GM18511 (cell line): ENCODE results near the gene STK16.

ENCODE experiments used
- ATAC-seq: cut with Tn5 transposase; IDR thresholded peaks from one replicate; pipeline ENCODE4 v1.9.1; 2021; ENCODE audit warnings: mild to moderate bottlenecking, moderate library complexity; ENCODE audit not compliant: unreplicated experiment

STK16 gene

DNA sequence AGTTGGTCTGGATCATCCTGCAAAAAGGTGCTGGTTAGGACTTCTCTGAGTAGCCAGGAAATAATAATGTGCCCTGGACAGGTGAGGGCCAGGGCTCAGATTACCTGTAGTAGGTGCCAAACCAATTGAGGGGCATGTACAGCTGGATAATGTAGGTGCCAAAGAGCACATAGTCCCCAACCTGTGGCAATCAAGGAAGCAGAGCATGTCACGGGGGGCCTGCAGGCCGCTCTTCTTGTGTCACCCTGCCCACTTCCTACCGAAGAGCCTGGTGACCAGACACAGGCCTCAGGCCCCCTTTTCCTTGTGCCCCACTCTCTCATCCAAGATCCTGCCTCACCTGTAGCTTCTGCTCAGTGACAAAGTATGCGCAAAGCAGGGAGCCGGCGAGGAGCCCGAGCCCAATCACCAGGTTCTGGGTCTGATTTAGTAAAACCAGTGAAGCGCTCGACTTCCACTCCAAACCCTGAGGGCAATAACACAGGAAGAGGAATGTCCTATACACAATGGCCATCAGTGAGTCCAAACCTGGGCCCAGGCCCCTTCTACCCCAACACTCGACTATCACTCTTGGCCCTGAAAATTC, 31.7 kb upstream of the STK16 start:
- no peak for ATAC-seq

DNA sequence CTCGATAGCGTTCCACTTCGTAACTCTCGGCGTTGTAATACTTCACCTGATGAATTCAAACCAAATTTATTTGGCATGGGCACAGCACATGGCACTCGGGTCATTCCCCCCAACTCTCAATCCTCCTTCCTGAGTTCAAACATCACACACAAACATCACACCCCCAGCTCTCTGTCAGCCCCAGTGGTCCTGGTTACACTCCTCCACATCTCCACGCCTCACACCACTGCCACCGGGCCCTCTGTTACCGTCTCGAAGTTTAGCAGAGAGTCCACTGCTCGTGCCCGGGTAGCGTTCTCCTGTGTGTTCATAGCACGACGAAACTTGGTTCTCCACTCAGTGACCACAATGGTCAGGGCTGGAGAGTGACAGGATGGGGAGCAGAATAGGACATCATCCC, 31.1 kb upstream of the STK16 start:
- no peak for ATAC-seq

DNA sequence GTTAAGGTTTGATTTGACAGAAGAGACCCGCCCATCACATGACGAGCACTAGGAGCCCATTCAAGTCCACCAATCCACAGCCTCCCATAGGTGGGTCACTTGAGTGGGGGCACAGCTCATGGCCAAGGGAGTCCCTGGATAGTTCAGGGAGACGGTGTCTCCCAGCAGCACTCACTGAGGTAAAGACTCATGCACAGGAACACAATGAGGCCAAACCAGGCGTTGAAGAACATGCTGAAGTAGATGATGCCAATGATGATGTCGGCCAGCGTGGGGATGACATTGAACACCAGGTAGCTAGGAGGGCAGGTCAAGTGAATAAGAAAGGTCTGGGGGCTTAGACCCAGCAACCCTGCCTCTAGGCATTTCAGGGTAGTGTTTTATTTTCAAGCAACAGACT, 30.5 kb upstream of the STK16 start:
- no peak for ATAC-seq

DNA sequence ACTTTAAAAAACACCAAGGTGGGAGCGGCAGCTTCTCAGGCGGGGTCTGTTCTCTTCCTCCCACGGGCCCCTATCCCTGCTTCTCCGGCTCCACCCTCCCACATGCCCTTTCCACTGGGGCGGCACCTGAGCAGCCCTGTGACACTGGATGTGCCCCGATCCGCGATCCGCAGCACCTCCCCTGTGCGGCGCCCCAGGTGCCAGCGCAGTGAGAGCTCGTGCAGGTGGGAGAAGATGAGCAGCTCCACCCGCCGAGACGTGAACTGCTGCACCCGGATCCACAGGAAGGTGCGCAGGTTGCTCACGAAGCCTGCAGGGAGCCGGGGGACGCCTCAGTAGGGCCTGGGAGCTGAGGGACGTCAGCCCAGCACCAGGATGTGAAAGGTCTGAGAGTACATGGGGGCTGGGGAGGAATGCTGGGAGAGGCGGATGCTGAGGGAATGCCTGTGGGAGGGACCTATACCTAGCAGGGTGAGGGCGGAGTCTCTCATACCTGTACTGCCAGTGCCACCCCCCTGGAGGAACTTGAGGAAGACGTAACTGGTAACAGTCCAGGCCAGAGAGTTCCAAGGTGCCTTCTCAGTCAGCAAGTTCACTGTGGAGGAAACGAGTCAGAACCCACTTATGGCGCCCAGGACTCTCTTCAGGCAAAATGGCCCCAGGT, 29.3 kb upstream of the STK16 start:
- no peak for ATAC-seq

DNA sequence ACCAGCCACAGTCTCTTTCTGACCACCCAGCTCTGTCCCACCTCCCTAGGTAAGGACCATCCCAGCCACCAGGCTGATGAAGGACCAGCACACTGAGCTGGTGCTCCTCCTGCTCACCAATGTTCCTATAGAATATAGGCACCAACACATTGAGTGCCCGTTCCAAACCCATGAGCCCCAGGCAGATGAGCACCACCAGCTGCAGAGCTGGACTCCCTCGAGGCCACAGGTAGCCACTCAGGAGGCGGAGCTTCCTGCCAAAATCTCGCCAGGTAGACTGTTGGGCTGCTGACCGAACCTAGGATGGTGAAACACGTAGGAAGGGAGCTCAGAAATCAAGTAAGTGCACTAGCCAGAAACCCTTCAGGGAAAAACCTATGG, 28.8 kb upstream of the STK16 start:
- ATAC-seq: no peak

DNA sequence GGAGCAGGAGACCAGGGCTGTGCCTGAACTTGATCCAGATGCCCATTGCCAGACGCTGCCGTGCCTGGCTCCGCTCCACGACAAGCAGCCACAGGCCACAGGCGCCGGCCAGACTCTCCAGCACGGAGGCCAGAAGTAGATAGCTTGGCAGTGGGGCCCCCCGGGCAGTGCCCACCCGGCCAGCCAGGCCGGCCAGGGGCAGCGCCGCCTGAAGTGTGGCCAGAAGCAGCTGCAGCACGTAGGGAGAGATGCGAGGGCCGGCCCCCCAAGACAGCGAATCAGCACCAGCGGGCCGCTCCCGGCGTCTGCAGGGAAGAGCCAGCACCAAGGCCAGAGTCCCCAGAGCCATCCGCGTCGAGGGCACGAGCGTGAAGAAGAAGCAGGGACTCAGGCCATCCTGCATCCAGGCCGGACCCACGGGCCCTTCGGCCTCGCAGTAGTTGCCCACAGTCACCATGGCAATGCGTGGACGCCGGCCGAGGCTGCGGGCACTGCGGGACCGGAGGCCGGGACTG, 27.0 kb upstream of the STK16 start:
- peak; percentile 40 for ATAC-seq

DNA sequence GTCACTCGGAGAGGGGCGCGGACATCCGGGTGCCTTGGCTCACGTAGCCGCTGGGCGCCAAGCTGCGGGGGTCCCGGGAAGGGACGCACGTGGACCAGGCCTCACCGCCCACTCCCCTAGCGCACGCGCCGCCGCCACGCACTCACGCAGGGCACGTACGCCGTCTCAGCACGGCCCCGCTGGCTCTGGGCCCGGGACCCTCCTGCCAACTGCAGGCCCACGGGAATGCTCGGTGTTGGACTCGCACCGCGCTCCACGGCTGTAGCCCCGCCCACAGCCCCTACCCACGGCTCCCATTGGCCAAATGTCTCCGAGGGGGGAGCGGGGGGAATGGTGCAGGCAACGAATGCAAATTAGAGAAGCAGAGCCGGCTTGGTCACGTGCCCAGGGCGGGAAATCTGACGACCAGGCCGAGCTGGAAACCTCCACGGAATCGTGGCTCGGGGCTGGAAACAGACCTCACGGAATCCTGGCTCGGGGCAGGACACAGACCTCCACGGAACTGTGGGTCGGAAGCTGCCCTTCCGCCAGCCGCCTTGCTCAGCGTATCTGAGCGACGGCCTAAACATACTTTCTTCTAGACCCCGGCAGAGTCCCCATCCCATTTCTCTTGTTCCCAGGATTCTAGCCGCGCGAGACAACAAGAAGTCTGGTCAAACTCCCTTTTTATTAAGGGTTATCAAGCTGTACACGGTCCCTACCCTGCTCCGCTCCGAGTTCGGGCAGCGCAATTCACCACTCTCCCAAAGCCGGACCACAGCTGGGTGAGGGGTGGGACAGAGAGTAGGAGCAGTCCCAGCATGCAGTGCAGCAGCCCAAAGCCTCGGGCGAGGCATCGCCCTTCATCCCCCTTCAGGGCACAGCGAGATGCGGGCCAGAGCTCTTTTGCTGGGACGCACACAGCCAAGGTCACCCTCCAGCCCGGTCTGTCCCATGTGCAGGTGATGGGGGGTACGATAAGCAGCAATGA, 26.3 kb upstream of the STK16 start, which contains the start of gene ABCB6:
ABCB6 (minus strand) TSS at position 227 of the 970 bp plus-strand sequence. CDS start 285 bp downstream, outside the sequence.
- ATAC-seq: peak; percentile 78

DNA sequence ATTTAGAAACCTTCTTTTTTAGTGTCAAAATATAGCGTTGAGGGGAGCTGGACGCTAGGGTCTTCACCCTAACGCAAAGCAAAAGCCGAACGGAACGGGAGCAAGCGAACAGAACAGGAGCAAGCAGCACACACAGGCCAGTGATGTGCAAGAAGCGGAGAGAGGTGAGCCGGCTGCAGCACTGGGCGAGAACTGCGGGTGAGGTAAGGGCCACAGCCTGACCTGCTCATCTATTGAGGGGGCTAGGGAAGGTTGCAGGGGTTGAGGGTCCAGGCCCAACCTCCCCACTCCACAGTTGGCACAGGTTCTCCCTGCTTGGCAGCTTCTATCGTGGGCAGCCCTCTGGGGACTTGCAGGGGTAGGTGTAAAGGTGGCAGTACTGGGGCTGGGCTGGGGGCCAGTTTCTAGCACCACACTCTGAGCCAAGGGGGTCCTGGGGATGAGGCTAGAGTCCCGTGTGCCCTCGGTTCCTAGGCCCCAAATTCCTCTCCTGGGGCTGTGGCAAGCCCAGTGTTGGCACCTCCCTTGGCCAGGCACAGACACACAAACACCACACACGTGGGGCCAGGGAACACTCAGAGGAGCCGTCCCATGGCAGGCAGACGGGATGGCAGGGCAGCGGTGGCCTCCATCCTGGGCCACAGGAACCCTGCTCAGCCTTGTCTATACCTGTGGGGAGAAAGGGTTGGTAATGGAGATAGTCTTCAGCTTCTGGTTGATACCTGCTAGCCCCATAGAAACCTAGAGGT, 25.3 kb upstream of the STK16 start:
- ATAC-seq: no peak

DNA sequence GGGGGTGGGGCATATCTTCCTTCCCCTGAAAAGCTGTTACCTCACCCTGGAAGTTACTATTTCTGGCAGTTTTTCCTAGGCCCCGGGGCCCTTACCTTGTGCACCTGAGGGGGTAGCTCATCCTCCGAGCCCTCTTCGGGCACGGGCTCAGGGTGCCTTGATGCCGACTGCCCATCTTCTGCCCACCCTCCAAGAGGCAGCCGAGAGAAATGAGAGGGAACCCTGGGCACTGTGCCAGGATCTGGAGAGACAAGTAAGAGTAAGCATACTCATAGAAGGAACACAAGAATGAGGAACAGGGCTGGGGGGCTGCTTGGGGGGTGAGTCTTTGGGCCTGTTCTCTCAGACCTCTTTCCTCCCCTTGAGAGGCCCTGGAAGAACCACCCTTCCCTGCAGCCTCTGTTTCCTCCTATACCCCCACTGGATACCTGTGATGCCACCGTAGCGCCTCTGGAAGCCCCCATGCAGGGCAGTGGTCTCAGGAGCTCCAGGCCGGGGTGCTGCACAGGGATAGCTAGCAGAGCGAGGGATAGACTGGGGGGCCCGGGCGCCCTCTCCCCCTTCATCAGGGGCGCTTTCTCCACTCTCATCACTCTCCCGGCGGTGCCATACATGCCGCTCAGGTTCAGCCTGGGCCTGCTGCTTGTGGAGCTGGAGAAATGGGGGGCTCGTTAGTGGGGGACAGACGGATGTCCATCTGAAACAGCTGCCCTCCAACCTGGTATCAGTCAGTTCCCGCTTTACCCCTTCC, 24.5 kb upstream of the STK16 start:
- ATAC-seq: no peak

DNA sequence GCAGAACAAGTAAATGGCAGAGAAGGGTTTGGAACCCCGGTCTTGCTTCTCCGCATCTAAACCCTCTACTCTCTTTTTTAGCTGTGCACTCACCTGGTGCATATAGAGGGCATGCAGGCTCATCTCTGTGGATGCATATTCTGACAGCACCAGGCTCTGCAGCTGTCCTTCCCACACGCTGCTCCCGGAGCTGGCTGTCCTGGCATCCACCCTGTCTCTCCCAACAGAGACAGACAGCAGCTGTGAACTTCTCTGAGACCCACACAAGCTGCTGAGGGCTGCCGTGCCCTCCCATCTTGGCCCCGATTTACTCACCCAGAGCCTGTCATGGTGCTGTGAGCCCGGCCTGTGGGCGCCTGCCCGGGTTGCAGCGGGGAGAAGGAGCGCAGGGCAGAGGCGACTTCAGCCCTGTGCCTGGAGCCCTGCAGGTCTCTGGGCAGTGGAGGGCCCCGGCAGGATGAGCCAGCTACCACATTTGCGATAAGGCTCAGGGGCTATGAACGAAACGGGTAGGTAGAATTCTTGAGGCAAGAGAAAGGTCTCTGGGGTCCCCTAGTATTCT, 23.2 kb upstream of the STK16 start:
- ATAC-seq: no peak

DNA sequence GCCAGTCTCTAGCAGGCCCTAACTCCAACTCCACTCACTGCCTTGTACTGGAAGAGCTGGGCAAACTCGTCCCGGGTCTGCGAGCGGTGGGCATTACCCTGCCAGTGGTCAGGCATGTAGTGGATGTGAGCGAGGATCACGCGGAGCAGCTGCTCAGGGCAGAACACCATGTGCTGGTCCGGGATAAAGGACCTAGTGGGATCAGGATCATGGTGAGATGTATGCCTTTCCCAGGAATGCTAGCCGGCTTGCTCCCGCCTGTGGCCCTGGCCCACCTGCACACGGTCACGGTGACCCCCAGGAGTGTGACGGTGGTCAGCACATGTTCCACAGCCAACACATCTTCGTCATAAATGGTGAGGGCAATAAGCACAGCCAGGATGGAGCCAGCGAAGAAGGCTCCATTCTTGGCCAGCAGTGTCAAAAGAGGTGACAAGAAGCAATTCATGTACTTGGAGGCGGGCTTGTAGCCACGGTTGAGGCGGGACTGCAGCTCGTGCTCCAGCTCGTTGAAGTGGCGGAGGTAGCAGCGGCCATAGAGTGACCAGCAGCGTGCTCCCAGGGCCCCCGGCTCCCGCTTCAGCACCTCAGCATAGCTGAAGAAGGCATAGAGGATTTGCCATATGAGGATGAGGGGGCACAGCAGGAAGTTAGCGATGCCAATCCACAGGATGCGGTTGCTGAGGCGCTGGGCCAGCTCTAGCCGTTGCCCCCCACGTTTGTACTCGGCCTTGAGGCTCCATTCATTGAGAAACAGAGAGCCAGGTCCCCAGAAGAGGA, 21.3 kb upstream of the STK16 start:
- no peak for ATAC-seq

DNA sequence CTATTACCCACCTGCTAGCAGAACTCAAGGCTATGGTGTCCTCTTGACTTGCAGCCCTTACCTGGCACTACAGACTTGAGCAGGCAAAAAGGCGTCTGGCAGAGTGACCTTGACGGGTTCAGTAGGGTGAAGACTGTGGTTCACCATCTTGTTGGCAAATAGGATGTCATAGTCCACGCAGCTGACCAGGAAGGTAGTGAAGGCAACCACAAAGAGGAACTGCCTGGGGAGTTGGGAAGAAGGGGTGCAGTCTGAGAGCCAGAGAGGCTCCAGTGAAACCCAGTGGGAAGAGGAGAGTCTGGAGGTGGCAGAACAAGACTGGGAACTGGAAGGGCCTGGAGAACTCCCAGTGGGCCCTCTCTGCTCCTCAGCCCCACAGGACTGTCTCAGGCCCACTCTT, 19.9 kb upstream of the STK16 start:
- no peak for ATAC-seq

DNA sequence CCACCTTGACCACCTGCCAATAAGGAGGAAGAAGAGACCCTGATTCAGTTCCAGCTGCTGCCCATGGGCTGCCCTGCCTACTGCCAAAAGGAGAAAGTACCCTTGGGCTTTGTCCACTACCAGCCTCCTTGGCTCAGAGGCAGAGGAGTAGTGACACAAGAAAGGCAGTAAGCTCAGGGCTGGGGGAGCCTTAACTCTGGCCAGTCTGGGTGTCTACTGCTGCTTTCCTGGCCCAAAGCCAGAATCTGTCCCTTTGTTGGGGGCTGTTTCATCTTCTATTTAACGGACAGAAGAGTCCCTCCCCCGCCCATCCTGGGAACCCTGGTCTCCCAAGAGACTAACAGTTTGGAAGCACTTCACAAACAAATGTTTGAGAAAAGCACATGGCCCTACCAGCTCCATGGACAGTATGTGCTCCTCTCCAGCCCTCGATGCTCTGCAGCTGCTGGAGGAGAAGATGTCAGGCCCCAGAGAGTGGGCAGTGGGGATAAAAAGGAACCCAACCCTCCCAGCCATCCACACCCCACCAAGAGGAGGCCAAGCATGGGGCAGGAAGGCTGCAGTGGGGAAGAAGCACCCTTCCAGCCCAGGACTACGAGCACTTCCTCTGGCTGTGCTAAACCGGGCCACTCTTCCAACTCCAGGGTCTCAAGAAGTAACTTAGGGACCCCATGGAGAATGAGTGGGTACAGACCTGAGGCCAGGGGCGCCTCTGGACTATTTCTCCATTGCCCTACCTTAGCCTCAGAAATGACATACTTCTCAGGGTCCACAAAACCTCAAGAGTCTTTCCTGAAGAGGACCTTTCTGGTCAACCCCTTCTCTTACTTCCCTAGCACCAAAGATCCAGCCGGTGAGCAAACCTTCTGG, 17.0 kb upstream of the STK16 start:
- ATAC-seq: no peak

DNA sequence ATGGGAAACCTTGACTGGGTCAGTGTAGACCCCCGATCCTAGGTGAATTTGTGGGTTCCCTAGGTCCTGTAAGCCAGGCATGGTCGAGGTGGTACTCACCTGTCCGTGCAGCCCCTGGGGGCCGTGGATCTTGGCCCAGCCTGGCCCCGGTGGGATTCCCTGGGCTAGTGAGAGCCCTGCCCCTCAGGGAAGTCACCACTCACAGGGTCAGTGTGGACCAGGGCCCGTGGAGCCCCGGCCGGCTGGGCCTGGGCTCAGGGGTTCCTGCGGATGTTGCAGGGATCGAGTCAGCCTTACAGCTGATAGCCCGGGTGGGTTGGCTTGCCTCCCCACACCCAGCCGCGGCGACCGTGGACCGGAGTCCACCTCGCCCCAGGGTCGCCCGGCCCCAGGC, 16.4 kb upstream of the STK16 start:
- ATAC-seq: peak; percentile 19

DNA sequence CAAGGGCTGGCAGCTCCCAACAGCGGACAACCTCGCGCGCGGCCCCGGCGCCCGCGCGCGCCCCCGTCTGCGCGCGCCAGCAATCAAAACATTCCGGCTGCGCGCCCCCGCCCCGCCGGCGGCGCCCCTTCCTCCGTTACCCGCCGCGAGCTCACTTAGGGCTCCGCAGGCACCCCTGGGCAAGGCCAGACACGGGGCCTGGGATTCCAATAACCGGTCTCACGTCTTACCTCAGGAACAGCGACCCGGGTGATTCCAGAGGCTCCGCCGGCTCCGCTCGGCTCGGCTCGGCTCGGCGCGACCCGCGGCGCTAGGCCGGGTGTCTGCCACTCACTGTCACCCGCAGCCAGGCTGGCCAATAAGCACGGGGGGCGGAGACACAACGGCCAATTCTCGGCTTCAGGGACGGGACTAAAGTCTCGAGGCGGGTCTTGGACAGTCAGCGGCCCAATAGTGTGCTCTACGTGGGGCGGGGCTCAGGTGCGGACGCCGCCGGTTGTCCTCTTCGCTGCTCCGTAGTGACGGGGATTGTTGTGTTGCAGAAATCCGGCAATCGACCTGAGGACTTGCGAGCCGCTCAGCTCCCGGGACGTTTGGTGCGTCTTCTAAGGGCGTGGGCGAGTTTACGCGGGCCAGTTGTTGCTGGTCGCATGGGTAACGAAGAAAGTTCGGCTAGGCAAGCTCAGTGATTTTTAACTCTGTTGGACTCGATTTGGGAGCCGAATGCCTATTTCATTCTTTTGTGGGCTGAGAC, 15.8 kb upstream of the STK16 start, which contains the start of the genes ANKZF1 and ATG9A:
ANKZF1 (plus strand) TSS at position 502 of the 754 bp plus-strand sequence. CDS start 452 bp downstream, outside the sequence.
ATG9A (minus strand) TSS at position 332 of the 754 bp plus-strand sequence. CDS start 1,612 bp downstream, outside the sequence.
- ATAC-seq: peak; percentile 98

DNA sequence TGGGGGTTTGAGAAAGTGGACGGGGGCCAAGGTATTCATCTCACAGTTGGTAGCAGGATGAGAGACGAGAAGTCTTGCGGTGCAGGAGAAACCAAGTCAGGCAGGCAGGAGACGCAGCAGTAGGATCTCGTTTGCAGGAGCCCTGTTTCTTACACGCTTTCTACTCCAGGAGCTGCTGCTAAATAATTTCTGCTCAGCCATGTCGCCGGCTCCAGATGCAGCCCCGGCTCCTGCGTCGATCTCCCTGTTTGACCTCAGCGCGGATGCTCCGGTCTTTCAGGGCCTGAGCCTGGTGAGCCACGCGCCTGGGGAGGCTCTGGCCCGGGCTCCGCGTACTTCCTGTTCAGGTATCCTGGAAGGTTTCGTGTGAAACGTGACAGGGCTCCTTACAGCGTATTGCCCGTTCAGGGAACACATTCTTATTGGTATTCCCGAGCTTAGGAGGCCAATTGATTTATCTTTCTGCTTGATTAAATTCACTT, 15.2 kb upstream of the STK16 start:
- peak; percentile 23 for ATAC-seq

DNA sequence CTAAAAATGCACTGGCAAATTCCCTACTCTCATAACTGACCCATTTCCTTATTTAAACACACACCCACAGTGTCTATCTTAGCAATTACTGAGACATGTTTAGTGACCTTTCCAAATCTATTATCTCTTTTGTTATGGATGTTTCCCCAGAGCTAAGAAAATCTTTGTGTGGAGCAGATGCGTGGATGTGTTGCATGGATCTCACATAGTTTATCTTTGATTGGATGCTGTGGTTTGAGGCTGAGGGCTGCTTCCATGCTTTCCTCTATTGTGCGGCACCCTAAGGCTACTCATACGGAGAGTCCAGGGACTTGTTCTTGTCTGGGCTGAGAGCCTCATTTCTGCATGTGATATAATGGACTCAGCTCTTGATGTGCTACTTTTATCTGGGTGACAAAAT, 10.9 kb upstream of the STK16 start:
- no peak for ATAC-seq
